GM23338 (cell line): ENCODE measurements around the gene KLKB1. TPM values are rescaled to one million over a fixed set of nuclear protein-coding genes. Genes with fewer than 3 reads are reported as not detected.

Experiments
- ATAC-seq: fragments of 200-7000 bp; cut with Tn5 transposase; 3 replicates; pipeline ENCODE4 v1.9.1; 2020
- DNase-seq: peaks from one replicate; pipeline ENCODE4 v3.0.0-alpha.2; 2015; ENCODE audit warnings: low spot score
- H2AFZ ChIP-seq: fragments of 200-600 bp; sonication (generic); 2 replicates; pipeline ENCODE4 v1.8.0; 2016; ENCODE audit warnings: antibody characterized with exemption, mild to moderate bottlenecking, moderate library complexity
- H3F3A ChIP-seq: fragments of 200-600 bp; sonication (generic); replicated peaks from 2 replicates; pipeline ENCODE4 v1.8.0; 2017; ENCODE audit warnings: antibody characterized with exemption, mixed run types, low read depth
- H3K27ac ChIP-seq: fragments of 200-600 bp; sonication (generic); 2 replicates; pipeline ENCODE4 v1.6.1; 2016; ENCODE audit warnings: low read depth
- H3K27me3 ChIP-seq: fragments of 200-600 bp; sonication (generic); 2 replicates; pipeline ENCODE4 v1.8.0; 2016; ENCODE audit warnings: mild to moderate bottlenecking, mixed run types, moderate library complexity; ENCODE audit not compliant: insufficient read depth
- H3K36me3 ChIP-seq: fragments of 200-600 bp; sonication (generic); 2 replicates; pipeline ENCODE4 v1.8.0; 2016; ENCODE audit warnings: mild to moderate bottlenecking; ENCODE audit not compliant: insufficient read depth
- H3K4me1 ChIP-seq: fragments of 200-600 bp; sonication (generic); 2 replicates; pipeline ENCODE4 v1.8.0; 2016; ENCODE audit warnings: mild to moderate bottlenecking, moderate library complexity; ENCODE audit not compliant: insufficient read depth
- H3K4me2 ChIP-seq: fragments of 200-600 bp; sonication (generic); 2 replicates; pipeline ENCODE4 v1.7.1; 2017; ENCODE audit warnings: mixed run types
- H3K4me3 ChIP-seq: fragments of 200-600 bp; sonication (generic); 2 replicates; pipeline ENCODE4 v1.6.1; 2016; ENCODE audit warnings: mixed run types
- H3K79me2 ChIP-seq: fragments of 200-600 bp; sonication (generic); replicated peaks from 2 replicates; pipeline ENCODE4 v1.8.0; 2017; ENCODE audit warnings: mild to moderate bottlenecking; ENCODE audit not compliant: insufficient read depth
- H3K9me2 ChIP-seq: fragments of 200-600 bp; sonication (generic); 2 replicates; pipeline ENCODE4 v1.8.0; 2017; ENCODE audit not compliant: insufficient read depth
- H4K20me1 ChIP-seq: fragments of 200-600 bp; sonication (generic); replicated peaks from 2 replicates; pipeline ENCODE4 v1.8.0; 2017; ENCODE audit warnings: mild to moderate bottlenecking; ENCODE audit not compliant: insufficient read depth
- H3K27ac Mint-ChIP-seq: 2 replicates; pipeline ENCODE4 v1.8.0; 2020; ENCODE audit warnings: inconsistent platforms, mild to moderate bottlenecking, moderate library complexity, mixed read lengths
- H3K27me3 Mint-ChIP-seq: 3 replicates; pipeline ENCODE4 v1.8.0; 2022; ENCODE audit warnings: low read depth, mild to moderate bottlenecking, moderate library complexity, mixed read lengths, inconsistent platforms; ENCODE audit not compliant: insufficient read depth, poor library complexity
- H3K36me3 Mint-ChIP-seq: 3 replicates; pipeline ENCODE4 v1.8.0; 2021; ENCODE audit warnings: low read depth, mild to moderate bottlenecking, inconsistent platforms, moderate library complexity, mixed read lengths
- H3K4me1 Mint-ChIP-seq: 3 replicates; pipeline ENCODE4 v1.8.0; 2020; ENCODE audit warnings: mild to moderate bottlenecking, inconsistent platforms, mixed read lengths
- H3K4me3 Mint-ChIP-seq: 3 replicates; pipeline ENCODE4 v1.8.0; 2021; ENCODE audit warnings: moderate library complexity, mild to moderate bottlenecking, inconsistent platforms, mixed read lengths
- H3K9me3 Mint-ChIP-seq: 3 replicates; pipeline ENCODE4 v1.8.0; 2020; ENCODE audit warnings: moderate library complexity, mild to moderate bottlenecking, inconsistent platforms, mixed read lengths
- CREB1 ChIP-seq: fragments of 250-450 bp; sonication (Bioruptor Pico); IDR thresholded peaks from 2 replicates; pipeline ENCODE4 v1.5.0; 2020; ENCODE audit warnings: low read depth, mild to moderate bottlenecking, moderate library complexity
- JUNB ChIP-seq: IDR thresholded peaks from one replicate; pipeline ENCODE4 v1.6.1; 2016; ENCODE audit warnings: antibody characterized with exemption; ENCODE audit not compliant: unreplicated experiment
- NANOG ChIP-seq: IDR thresholded peaks from 2 replicates; pipeline ENCODE4 v1.6.1; 2016; ENCODE audit warnings: antibody characterized with exemption, borderline replicate concordance
- ZNF114 ChIP-seq: fragments of 250-450 bp; sonication (Bioruptor Pico); IDR thresholded peaks from 2 replicates; pipeline ENCODE4 v1.5.0; 2020; ENCODE audit warnings: mild to moderate bottlenecking, moderate library complexity
- polyA plus RNA-seq: library from polyadenylated mRNA; unstranded; fragments of >200 nt; fragmentation: Nextera tagmentation; extraction: Ambion mirVana; gene quantifications from 2 replicates; pipeline ENCODE4 v1.2.1, GENCODE V29; 2016
- total RNA-seq: library from RNA; depleted of rRNA; stranded (reverse); fragments of >200 nt; shearing (Covaris generic); gene quantifications from 2 replicates; pipeline ENCODE4 v1.2.3, GENCODE V29; 2014
- TF ChIP-seq, protein P1 (sequence below): IDR thresholded peaks from one replicate; pipeline ENCODE4 v1.6.1; 2018; ENCODE audit warnings: antibody characterized with exemption; ENCODE audit not compliant: unreplicated experiment
- TF ChIP-seq, protein P2 (sequence below), 2 experiments: fragments of 200-600 bp in 1 of 2; sonication (generic) in 1 of 2; conservative IDR thresholded peaks; 2 replicates each; pipeline versions ENCODE4 v1.5.1 to v1.6.1; 2016 to 2017; ENCODE audit warnings: antibody characterized with exemption in 2 of 2, low read depth in 2 of 2, mild to moderate bottlenecking in 2 of 2, moderate library complexity in 1 of 2
- TF ChIP-seq, protein P3 (sequence below): IDR thresholded peaks from 2 replicates; pipeline ENCODE4 v1.6.1; 2016; ENCODE audit warnings: antibody characterized with exemption

KLKB1 gene
- total and polyA plus RNA-seq, 2 experiments from 2014 or later = 8.6 to 10.9 TPM

DNA sequence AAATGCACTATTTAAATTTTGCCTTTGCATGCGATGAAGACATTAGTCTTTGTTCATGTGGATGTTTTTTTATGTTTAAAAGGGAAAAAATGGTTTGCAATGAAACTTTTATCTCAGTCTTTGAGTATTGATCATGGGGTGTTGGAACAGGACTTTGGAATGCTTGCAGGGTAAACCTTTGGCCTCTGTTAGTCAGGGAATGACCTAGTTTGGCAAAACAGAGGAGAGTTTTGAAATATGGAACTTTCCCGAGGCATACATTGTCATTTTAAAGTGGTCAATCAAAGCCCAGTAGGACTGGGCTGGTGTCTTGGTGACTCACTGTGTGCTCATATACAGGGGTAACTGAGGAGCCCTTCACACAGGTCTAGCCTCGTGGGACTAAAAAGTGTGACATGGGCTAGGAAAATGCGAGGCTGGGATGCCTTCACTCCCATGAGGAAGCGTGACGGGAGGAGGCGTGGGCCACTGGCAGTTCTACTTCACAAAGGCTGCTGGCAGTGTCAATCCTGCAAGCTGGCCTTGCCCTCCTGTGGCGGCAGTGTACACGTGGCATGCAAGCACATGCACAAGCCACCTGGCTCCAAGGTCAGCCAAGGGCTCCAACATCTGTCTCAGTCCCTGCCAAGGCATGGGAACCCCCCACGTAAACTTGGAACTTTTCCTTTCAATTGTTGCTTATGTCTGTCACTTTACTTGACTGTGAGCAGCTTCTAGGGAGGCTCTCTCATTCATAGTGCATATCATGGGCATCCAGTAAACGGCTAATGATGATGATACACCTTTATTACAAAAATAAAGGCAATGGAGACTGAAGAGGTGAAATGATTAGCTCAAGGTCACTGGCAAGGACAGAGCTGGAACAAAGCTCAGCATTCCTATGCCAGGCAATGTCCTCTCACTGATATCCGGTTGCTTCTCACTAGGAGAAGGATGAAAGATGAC is 33.5 kb downstream of the KLKB1 start (continued):
- TF ChIP-seq, protein P1, sequence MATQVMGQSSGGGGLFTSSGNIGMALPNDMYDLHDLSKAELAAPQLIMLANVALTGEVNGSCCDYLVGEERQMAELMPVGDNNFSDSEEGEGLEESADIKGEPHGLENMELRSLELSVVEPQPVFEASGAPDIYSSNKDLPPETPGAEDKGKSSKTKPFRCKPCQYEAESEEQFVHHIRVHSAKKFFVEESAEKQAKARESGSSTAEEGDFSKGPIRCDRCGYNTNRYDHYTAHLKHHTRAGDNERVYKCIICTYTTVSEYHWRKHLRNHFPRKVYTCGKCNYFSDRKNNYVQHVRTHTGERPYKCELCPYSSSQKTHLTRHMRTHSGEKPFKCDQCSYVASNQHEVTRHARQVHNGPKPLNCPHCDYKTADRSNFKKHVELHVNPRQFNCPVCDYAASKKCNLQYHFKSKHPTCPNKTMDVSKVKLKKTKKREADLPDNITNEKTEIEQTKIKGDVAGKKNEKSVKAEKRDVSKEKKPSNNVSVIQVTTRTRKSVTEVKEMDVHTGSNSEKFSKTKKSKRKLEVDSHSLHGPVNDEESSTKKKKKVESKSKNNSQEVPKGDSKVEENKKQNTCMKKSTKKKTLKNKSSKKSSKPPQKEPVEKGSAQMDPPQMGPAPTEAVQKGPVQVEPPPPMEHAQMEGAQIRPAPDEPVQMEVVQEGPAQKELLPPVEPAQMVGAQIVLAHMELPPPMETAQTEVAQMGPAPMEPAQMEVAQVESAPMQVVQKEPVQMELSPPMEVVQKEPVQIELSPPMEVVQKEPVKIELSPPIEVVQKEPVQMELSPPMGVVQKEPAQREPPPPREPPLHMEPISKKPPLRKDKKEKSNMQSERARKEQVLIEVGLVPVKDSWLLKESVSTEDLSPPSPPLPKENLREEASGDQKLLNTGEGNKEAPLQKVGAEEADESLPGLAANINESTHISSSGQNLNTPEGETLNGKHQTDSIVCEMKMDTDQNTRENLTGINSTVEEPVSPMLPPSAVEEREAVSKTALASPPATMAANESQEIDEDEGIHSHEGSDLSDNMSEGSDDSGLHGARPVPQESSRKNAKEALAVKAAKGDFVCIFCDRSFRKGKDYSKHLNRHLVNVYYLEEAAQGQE = no peak
- TF ChIP-seq, protein P2, sequence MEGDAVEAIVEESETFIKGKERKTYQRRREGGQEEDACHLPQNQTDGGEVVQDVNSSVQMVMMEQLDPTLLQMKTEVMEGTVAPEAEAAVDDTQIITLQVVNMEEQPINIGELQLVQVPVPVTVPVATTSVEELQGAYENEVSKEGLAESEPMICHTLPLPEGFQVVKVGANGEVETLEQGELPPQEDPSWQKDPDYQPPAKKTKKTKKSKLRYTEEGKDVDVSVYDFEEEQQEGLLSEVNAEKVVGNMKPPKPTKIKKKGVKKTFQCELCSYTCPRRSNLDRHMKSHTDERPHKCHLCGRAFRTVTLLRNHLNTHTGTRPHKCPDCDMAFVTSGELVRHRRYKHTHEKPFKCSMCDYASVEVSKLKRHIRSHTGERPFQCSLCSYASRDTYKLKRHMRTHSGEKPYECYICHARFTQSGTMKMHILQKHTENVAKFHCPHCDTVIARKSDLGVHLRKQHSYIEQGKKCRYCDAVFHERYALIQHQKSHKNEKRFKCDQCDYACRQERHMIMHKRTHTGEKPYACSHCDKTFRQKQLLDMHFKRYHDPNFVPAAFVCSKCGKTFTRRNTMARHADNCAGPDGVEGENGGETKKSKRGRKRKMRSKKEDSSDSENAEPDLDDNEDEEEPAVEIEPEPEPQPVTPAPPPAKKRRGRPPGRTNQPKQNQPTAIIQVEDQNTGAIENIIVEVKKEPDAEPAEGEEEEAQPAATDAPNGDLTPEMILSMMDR (conservative IDR thresholded peaks at IDR 0.05; ENCODE audit: low read depth in 2 of 2) = no peak
- no peak for TF ChIP-seq NANOG

DNA sequence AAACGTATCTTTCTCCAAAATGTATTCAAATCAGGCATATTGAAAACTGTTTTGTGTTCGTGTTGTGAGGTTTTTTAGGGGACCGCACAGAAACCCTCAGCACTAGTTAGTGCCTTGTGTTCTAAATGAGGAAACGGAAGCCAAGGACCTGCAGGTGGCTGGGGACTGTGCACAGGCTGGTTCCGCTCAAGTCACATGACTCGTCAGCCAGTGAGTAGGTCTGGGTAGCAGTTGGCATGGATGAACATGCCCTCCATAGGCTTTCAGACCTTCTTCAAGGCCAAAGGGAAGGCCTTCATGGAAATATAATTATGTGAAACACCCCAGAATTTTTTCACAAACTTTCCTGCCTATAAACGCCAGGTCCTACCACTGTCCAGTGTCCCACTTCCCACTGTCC is 37.4 kb downstream of the KLKB1 start:
- H3K9me3 Mint-ChIP-seq = peaks cover 13% of the 10 kb centered on the region
- peaks cover 26% of the 10 kb centered on the region for H3K36me3 Mint-ChIP-seq
- Histone ChIP-seq H3K4me2 (0 out of 2 replicates have a peak overlapping the region, but pooled peaks have one; percentile 66), H4K20me1 (no peaks in the 10 kb centered on the region), H3K79me2 (no peaks in the 10 kb centered on the region), H3F3A (no peaks in the 10 kb centered on the region), H3K36me3 (0 out of 2 replicates have a peak, but pooled peaks cover 1% of the 10 kb centered on the region), H3K9me2 (no peaks in the 10 kb centered on the region; the same call in 1 of the 2 replicates), H3K27me3 (no peaks in the 10 kb centered on the region), H2AFZ (no peak overlapping the region), H3K27ac (peak overlapping the region; percentile 96), H3K4me3 (no peak overlapping the region), H3K4me1 (peaks cover 43% of the 10 kb centered on the region)
- peak overlapping the region; percentile 95 for H3K27ac Mint-ChIP-seq
- peaks cover 48% of the 10 kb centered on the region for H3K4me1 Mint-ChIP-seq
- no peak overlapping the region for H3K4me3 Mint-ChIP-seq
- DNase-seq = no peak
- H3K27me3 Mint-ChIP-seq = peaks cover 8% of the 10 kb centered on the region
- ATAC-seq = no peak
- TF ChIP-seq, protein P1 = no peak
- TF ChIP-seq, protein P3, sequence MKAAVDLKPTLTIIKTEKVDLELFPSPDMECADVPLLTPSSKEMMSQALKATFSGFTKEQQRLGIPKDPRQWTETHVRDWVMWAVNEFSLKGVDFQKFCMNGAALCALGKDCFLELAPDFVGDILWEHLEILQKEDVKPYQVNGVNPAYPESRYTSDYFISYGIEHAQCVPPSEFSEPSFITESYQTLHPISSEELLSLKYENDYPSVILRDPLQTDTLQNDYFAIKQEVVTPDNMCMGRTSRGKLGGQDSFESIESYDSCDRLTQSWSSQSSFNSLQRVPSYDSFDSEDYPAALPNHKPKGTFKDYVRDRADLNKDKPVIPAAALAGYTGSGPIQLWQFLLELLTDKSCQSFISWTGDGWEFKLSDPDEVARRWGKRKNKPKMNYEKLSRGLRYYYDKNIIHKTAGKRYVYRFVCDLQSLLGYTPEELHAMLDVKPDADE = no peak
- no peak for TF ChIP-seq ZNF114 (CRISPR knock-in tag)
- TF ChIP-seq CREB1 (CRISPR knock-in tag) = no peak
- no peak for TF ChIP-seq JUNB
- no peak for TF ChIP-seq NANOG
